C4-2B (cell line): ENCODE data around the gene CCDC127.

Source experiments
- ZFX ChIP-seq: fragments of 450-650 bp; IDR thresholded peaks from 2 replicates; pipeline ENCODE4 v1.6.1; 2017
- TF ChIP-seq, protein P1 (sequence below): fragments of 450-650 bp; conservative IDR thresholded peaks from 2 replicates; pipeline ENCODE4 v1.5.1; 2017; ENCODE audit warnings: mild to moderate bottlenecking

DNA sequence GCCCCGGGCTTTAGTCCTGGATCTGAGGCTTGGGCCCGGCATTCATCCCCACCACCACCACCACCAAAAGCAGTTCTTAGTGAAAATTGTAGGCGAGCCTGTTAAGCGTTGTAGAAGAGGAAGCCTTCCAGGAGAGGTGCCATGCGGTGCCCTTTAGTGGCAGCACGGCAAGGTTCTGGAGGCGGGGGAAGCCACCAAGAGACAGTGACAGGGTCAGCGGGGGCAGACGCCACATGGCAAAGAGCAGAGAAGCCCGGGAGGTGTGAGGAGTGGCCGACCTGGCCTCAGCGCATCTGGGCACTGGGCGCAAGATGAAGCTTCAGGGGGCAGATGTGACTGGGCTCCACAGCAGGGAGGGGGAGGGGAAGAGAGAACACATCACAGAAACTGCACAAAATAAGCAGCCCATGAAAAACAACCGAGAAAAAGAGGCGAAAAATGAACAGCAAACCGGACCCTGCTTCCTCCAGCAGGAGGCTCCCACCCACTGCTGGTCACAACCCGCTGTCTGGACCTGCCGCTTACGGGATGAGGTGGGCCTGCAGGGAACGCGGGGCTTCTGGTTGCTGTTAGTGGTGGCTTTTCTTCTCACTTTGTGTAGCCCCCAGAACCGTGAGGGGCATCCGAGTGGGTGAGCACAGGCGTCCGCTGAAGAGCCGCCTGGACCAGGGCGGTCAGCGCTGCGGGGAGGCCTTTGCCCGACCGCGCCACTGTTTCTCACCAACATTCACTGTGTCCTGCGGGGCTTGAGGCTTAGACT, 22.4 kb downstream of the CCDC127 start:
- TF ChIP-seq, protein P1, sequence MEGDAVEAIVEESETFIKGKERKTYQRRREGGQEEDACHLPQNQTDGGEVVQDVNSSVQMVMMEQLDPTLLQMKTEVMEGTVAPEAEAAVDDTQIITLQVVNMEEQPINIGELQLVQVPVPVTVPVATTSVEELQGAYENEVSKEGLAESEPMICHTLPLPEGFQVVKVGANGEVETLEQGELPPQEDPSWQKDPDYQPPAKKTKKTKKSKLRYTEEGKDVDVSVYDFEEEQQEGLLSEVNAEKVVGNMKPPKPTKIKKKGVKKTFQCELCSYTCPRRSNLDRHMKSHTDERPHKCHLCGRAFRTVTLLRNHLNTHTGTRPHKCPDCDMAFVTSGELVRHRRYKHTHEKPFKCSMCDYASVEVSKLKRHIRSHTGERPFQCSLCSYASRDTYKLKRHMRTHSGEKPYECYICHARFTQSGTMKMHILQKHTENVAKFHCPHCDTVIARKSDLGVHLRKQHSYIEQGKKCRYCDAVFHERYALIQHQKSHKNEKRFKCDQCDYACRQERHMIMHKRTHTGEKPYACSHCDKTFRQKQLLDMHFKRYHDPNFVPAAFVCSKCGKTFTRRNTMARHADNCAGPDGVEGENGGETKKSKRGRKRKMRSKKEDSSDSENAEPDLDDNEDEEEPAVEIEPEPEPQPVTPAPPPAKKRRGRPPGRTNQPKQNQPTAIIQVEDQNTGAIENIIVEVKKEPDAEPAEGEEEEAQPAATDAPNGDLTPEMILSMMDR = no peak
- TF ChIP-seq ZFX = no peak
